ENCODE data around the gene SV2C. TPM values are rescaled to one million over a fixed set of nuclear protein-coding genes. Genes with fewer than 3 reads are reported as not detected.

Gene SV2C
- total RNA-seq, 1 donor, result not detected

DNA sequence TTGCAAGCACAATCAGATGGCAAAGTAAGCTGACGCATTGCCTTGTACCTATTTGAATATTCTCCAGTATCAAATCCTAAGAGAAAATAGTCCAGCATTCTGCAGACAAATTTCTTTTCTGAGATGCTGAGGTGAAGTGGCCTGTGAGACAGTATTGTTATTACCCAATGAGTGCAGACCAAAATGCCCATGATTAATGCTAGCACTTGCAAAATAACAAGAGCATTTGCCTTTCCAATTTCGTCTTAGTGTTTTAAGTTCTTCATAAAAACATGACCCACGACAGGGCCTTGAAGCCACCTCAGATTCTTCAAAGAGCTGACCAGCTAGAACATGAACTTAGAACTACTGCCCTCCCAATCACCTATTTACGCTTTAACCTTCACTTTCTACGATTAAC lies 317.3 kb downstream of the SV2C start:
- DNase-seq (ENCODE audit: insufficient read length, low spot score, missing footprints), result no peak

DNA sequence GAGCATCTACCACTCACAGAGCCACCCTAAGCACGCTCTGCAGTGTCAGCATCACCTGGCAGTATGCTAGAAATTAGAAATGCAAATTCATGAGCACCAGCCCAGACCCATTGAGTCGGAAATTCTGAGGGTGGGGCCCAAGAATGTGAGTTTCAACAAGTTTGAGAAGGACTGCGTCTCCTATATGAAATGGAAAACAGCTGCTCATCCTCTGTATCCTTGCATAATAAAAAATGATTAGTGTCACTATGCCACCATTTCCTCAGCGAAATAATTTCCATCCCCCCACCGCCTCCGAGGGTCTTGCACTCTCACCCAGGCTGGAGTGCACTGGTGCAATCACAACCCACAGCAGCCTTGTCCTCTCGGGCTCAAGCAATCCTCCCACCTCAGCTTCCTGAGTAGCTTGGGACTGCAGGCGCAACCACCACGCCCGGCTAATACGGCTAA lies 318.6 kb downstream of the SV2C start:
- no peaks in the 10 kb centered on the region for H3K4me1 ChIP-seq (ENCODE audit: insufficient read depth, low read length)
- no peak overlapping the region for H3K4me3 ChIP-seq (ENCODE audit: insufficient read depth, low read length)
- H3K4me2 ChIP-seq (ENCODE audit: insufficient read depth, low read length), result no peak overlapping the region
- H2AFZ ChIP-seq (ENCODE audit: low read length), result no peak overlapping the region
- H3K27ac ChIP-seq (ENCODE audit: low read depth, low read length), result no peak overlapping the region
- no peaks in the 10 kb centered on the region for H3K79me2 ChIP-seq (ENCODE audit: insufficient read depth, low read length)
- DNase-seq (ENCODE audit: insufficient read length, low spot score, missing footprints), result no peak
- H4K20me1 ChIP-seq (ENCODE audit: insufficient read depth, low read length), result no peaks in the 10 kb centered on the region
- TF ChIP-seq, protein P1, sequence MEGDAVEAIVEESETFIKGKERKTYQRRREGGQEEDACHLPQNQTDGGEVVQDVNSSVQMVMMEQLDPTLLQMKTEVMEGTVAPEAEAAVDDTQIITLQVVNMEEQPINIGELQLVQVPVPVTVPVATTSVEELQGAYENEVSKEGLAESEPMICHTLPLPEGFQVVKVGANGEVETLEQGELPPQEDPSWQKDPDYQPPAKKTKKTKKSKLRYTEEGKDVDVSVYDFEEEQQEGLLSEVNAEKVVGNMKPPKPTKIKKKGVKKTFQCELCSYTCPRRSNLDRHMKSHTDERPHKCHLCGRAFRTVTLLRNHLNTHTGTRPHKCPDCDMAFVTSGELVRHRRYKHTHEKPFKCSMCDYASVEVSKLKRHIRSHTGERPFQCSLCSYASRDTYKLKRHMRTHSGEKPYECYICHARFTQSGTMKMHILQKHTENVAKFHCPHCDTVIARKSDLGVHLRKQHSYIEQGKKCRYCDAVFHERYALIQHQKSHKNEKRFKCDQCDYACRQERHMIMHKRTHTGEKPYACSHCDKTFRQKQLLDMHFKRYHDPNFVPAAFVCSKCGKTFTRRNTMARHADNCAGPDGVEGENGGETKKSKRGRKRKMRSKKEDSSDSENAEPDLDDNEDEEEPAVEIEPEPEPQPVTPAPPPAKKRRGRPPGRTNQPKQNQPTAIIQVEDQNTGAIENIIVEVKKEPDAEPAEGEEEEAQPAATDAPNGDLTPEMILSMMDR (IDR thresholded peaks at IDR 0.05; ENCODE audit: extremely low read depth, low read depth, low read length), result no peak
- H3K36me3 ChIP-seq (ENCODE audit: insufficient read depth, low read length), result no peaks in the 10 kb centered on the region
- H3K27me3 ChIP-seq (ENCODE audit: insufficient read depth, low read length), result peaks cover 28% of the 10 kb centered on the region
- H3K9me3 ChIP-seq (ENCODE audit: low read depth, low read length), result no peaks in the 10 kb centered on the region

More for the DNA sequence above, 317.3 kb downstream of the SV2C start:
- TF ChIP-seq, protein P1 (IDR thresholded peaks at IDR 0.05; ENCODE audit: extremely low read depth, low read depth, low read length), result no peak
- Histone ChIP-seq H3K79me2 (ENCODE audit: insufficient read depth, low read length) (no peaks in the 10 kb centered on the region), H3K27me3 (ENCODE audit: insufficient read depth, low read length) (peaks cover 28% of the 10 kb centered on the region), H3K4me1 (ENCODE audit: insufficient read depth, low read length) (no peaks in the 10 kb centered on the region), H3K27ac (ENCODE audit: low read depth, low read length) (no peak overlapping the region), H3K9me3 (ENCODE audit: low read depth, low read length) (no peaks in the 10 kb centered on the region), H4K20me1 (ENCODE audit: insufficient read depth, low read length) (no peaks in the 10 kb centered on the region), H3K36me3 (ENCODE audit: insufficient read depth, low read length) (no peaks in the 10 kb centered on the region), H2AFZ (ENCODE audit: low read length) (no peak overlapping the region), H3K4me2 (ENCODE audit: insufficient read depth, low read length) (no peak overlapping the region), H3K4me3 (ENCODE audit: insufficient read depth, low read length) (no peak overlapping the region)

DNA sequence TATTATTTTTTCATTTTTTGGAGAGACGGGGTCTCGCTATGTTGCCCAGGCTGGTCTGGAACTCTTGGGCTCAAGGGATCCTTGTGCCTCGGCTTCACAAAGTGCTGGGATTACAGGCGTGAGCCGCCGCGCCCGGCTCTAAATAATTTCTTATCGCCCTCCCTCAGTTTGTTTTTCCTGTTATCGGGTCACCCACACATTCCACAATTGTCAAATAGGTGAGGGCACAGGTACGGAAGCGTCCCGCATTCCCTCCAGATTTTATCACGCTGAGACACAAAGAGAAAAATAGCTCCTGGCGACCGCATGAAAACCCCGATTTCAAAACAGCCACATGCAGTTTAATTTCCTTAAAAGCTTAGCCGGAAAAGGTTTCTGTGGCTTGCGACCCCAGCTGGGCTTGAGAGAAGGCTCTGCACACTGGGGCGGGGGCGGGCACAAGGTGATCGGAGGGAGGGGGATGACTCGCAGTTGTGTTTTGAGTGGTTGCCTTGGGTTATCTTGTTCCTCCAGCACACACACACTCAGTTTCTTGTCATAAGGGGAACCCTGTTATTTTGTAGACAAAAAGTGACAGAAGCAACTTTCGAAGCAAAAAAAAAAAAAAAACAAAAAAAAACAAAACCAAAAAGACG lies 319.2 kb downstream of the SV2C start:
- Histone ChIP-seq H3K27me3 (ENCODE audit: insufficient read depth, low read length) (peaks cover 28% of the 10 kb centered on the region), H3K4me3 (ENCODE audit: insufficient read depth, low read length) (peak overlapping the region; percentile 67), H3K36me3 (ENCODE audit: insufficient read depth, low read length) (no peaks in the 10 kb centered on the region), H3K9me3 (ENCODE audit: low read depth, low read length) (no peaks in the 10 kb centered on the region), H3K27ac (ENCODE audit: low read depth, low read length) (no peak overlapping the region), H2AFZ (ENCODE audit: low read length) (peak overlapping the region; percentile 76), H4K20me1 (ENCODE audit: insufficient read depth, low read length) (no peaks in the 10 kb centered on the region), H3K4me2 (ENCODE audit: insufficient read depth, low read length) (peak overlapping the region; percentile 82), H3K4me1 (ENCODE audit: insufficient read depth, low read length) (no peaks in the 10 kb centered on the region), H3K79me2 (ENCODE audit: insufficient read depth, low read length) (no peaks in the 10 kb centered on the region)
- TF ChIP-seq, protein P1 (IDR thresholded peaks at IDR 0.05; ENCODE audit: extremely low read depth, low read depth, low read length), result no peak
- DNase-seq (ENCODE audit: insufficient read length, low spot score, missing footprints), result peak; percentile 21

DNA sequence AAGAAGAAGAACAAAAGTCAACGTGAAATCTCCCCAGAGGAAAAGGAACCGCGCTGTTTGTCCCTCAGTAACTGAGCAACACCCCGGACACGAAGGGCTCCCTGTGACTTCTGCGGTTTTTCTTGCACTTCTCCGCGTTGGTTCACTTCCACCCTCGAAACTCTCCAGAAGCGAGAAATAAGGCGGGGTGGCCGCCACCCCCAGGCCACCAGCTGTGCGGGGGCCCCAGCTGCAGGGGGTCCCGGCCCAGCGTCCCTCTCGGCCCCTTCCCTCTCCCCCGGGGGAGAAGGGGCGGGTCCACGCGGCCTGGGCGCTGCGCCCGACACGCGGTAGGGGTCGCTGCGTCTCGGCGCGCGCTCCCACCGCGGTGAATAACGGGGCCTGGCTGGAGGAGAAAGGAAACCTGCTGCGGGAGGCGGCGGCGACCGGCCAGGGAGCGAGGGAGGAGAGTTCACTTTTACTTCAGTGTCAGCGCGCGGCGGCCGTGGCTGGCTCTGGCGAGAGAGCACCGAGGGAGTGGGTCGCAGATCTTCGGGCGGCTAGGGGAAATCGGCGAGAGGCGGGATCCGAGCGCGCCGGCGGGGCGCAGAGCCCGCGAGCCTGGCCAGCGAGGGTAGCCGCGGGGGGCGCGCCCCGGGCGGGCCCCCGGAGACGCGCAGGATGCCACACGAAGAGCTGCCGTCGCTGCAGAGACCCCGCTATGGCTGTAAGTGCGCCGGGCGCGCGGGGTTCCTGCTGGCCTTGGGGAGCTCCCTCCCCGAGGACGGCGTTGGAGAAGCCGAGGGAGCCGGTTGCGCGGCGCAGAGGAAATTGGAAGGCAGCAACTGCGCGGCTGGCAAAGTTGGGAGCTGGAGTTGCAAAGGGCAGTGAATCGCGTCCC lies 319.9 kb downstream of the SV2C start, which contains the start of gene IQGAP2:
TSS of gene IQGAP2 (plus strand) at position 400 of the 880 bp plus-strand sequence. CDS start at position 661, 261 bp downstream.
- H4K20me1 ChIP-seq (ENCODE audit: insufficient read depth, low read length), result no peaks in the 10 kb centered on the region
- no peaks in the 10 kb centered on the region for H3K79me2 ChIP-seq (ENCODE audit: insufficient read depth, low read length)
- peak within 1 kb of the TSS; percentile 76 for H2AFZ ChIP-seq (ENCODE audit: low read length)
- H3K4me2 ChIP-seq (ENCODE audit: insufficient read depth, low read length), result peak within 1 kb of the TSS; percentile 82
- peaks cover 28% of the 10 kb centered on the region for H3K27me3 ChIP-seq (ENCODE audit: insufficient read depth, low read length)
- no peaks in the 10 kb centered on the region for H3K9me3 ChIP-seq (ENCODE audit: low read depth, low read length)
- H3K4me3 ChIP-seq (ENCODE audit: insufficient read depth, low read length), result peak within 1 kb of the TSS; percentile 67
- peak; percentile 88 for DNase-seq (ENCODE audit: insufficient read length, low spot score, missing footprints)
- TF ChIP-seq, protein P1 (IDR thresholded peaks at IDR 0.05; ENCODE audit: extremely low read depth, low read depth, low read length), result peak; percentile 18
- no peaks in the 10 kb centered on the region for H3K4me1 ChIP-seq (ENCODE audit: insufficient read depth, low read length)
- no peak within 1 kb of the TSS for H3K27ac ChIP-seq (ENCODE audit: low read depth, low read length)
- H3K36me3 ChIP-seq (ENCODE audit: insufficient read depth, low read length), result no peaks in the 10 kb centered on the region
